Memory B cell (primary cell): ENCODE data around the gene CXCR6.
"Not testable (repeated sequence)": the region's sequence is repeated elsewhere in the genome, so short reads cannot be mapped to it uniquely, and the experiment has no call there.

Experiments
- ATAC-seq: fragments of 150-1000 bp; cut with Tn5 transposase; 2 replicates; pipeline ENCODE4 v1.10.0; 2021; ENCODE audit warnings: low read depth, mild to moderate bottlenecking, moderate library complexity
- DNase-seq, 2 donors: peaks; one replicate each; pipeline ENCODE4 v3.0.0; 2022; ENCODE audit warnings: low spot score in 2 of 2
- H3K27ac Mint-ChIP-seq: one replicate; pipeline ENCODE4 v1.8.0; 2022; ENCODE audit warnings: mild to moderate bottlenecking, moderate library complexity, mixed read lengths
- H3K27me3 Mint-ChIP-seq: one replicate; pipeline ENCODE4 v1.8.0; 2022; ENCODE audit warnings: mixed read lengths
- H3K36me3 Mint-ChIP-seq: one replicate; pipeline ENCODE4 v1.8.0; 2022; ENCODE audit warnings: mild to moderate bottlenecking, mixed read lengths
- H3K4me1 Mint-ChIP-seq: one replicate; pipeline ENCODE4 v1.8.0; 2022; ENCODE audit warnings: mixed read lengths
- H3K4me3 Mint-ChIP-seq: one replicate; pipeline ENCODE4 v1.8.0; 2022; ENCODE audit warnings: mild to moderate bottlenecking, moderate library complexity, mixed read lengths
- H3K9me3 Mint-ChIP-seq: one replicate; pipeline ENCODE4 v1.8.0; 2022; ENCODE audit warnings: mixed read lengths

The CXCR6 gene

DNA sequence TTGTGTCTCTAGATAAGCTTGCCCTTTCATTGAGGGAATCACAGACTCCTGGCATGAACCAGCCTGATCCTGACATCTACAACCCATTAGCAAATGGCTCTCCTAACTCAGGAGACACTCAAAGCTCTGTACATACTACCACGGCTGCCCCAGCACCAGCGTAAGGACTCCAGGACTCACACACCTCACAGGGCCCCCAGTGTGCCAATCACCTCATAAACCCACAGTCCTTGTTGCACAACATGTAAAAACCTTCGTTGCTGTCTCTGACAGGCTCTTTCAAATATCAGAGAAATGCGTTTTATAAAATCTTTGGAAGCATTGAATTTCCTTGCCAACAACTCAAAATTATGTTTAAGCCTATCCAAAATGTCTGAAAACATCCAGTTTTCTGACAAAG, 45.1 kb downstream of the CXCR6 start:
- no peak overlapping the region for H3K4me3 Mint-ChIP-seq
- no peaks in the 10 kb centered on the region for H3K27me3 Mint-ChIP-seq
- peaks cover 33% of the 10 kb centered on the region for H3K4me1 Mint-ChIP-seq
- no peak overlapping the region for H3K27ac Mint-ChIP-seq
- H3K9me3 Mint-ChIP-seq = no peaks in the 10 kb centered on the region
- DNase-seq (no peak), ATAC-seq (no peak)
- H3K36me3 Mint-ChIP-seq = peaks cover 2% of the 10 kb centered on the region

DNA sequence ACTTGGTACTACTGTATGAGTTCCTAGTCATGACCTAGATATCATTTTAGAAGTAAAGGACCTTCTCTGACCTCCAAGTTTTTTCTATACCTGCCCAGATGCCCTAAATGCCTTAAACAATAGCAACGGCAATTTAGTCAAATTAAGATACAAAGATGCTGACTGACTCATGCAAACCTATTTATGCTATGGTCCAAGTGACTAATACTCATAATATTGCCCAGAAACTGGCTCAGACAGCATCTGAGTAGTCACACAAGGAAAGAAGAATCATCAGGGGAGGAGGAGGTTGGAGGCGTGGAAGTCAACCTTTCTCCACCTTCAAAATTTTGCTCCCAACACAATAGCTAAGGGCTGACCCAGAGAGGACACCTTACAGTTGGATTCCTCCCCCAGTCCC, 45.5 kb downstream of the CXCR6 start:
- no peak overlapping the region for H3K27ac Mint-ChIP-seq
- H3K4me1 Mint-ChIP-seq = peaks cover 33% of the 10 kb centered on the region
- H3K27me3 Mint-ChIP-seq = no peaks in the 10 kb centered on the region
- no peak for ATAC-seq
- no peaks in the 10 kb centered on the region for H3K36me3 Mint-ChIP-seq
- no peak for DNase-seq
- no peak overlapping the region for H3K4me3 Mint-ChIP-seq
- H3K9me3 Mint-ChIP-seq = no peaks in the 10 kb centered on the region

DNA sequence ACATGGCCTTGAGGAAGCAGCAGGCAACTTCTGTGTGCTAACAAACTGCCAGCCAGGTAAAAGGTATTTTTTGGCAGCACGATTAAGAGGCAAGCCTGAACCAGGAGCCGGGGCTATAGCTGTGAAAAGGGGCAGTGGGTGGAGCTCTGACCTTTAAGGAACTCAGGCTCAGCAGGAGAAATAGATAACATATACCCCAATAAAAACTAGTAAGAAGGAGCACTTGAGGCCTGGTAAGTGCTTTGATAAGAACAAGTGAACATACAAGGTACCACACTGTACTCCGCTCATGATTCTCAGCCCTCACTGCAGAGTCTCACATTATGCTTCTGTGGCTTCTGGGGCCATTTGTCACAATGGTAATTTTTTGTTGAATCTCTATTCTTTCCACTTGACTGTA, 46.9 kb downstream of the CXCR6 start:
- no peak for ATAC-seq
- Mint-ChIP-seq H3K9me3 (no peaks in the 10 kb centered on the region), H3K4me3 (no peak overlapping the region), H3K27ac (no peak overlapping the region), H3K36me3 (no peaks in the 10 kb centered on the region), H3K4me1 (peaks cover 35% of the 10 kb centered on the region), H3K27me3 (no peaks in the 10 kb centered on the region)
- DNase-seq = no peak

DNA sequence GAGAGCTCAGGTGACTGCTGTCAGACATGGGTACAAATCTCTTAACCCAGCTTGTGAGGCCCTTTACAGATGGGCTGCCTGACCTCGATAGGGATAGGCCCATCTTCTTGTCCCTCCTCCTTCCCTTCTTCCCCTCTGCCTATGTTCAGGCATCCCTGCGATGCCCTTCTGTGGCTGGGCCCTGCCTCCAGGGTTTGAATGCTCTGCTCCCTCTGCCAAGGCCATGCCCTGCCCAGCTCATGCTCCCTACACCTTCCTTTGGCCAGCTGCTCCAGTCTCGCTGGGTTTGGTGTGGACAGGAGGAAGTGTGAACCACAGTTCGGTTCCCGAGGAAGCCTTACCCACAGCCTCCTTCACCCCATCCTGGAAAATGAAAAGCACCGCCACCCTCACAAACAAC, 48.1 kb downstream of the CXCR6 start:
- no peaks in the 10 kb centered on the region for H3K36me3 Mint-ChIP-seq
- no peaks in the 10 kb centered on the region for H3K27me3 Mint-ChIP-seq
- H3K9me3 Mint-ChIP-seq = no peaks in the 10 kb centered on the region
- no peak overlapping the region for H3K4me3 Mint-ChIP-seq
- no peak for ATAC-seq
- H3K4me1 Mint-ChIP-seq = peaks cover 36% of the 10 kb centered on the region
- DNase-seq = no peak
- H3K27ac Mint-ChIP-seq = no peak overlapping the region

DNA sequence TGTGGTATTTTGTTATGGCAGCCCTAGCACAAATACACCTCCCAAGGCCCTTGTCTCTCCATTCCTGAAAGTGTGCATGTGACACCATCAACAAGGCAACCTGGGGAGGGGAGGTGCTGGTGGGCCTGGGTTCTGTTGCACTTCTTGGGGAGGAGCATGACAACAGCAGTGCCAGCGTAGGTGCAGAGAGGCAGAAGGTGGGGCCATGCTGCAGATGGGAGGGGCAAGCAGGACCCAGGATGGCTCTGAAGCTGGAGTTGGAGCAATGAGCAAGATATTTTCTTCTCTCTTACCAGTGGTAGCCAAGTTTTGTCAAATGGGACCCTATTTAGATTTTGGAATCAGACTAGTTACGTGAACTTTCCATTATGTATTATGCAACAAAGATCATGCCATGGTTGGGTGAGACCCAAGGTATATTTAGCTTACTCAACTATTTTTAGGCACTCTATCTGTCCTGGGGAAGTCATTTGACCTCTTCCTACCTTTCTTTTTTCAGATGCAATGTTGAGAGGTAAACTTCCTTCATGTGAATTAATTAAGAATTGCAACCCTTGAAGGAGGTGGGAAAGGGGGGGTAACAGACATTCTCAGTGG, 49.0 kb downstream of the CXCR6 start:
- Mint-ChIP-seq H3K36me3 (no peaks in the 10 kb centered on the region), H3K9me3 (no peaks in the 10 kb centered on the region), H3K27ac (no peak overlapping the region), H3K27me3 (no peaks in the 10 kb centered on the region), H3K4me3 (no peak overlapping the region), H3K4me1 (peaks cover 35% of the 10 kb centered on the region)
- no peak for ATAC-seq
- DNase-seq = no peak

DNA sequence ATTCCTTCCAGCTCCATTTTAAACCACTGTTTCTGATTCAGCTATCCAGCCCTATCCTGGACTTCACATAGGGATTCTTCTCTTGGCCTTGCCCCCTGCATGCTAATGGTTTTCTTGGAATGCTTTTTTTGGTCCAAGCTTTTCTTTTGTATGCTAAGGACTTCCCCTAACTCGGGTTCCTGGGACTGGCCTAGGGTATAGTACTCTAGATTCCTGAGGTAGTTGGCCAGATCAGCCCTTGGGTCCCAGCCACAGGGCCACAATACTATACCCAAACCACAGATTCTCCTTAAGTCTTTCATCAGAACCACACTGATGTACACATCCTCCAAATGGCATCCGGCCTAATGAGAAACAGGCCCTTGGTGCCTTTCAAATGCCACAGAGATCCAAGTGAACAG, 49.6 kb downstream of the CXCR6 start:
- Mint-ChIP-seq H3K4me1 (peaks cover 32% of the 10 kb centered on the region), H3K9me3 (no peaks in the 10 kb centered on the region), H3K4me3 (no peak overlapping the region), H3K27ac (no peak overlapping the region), H3K36me3 (no peaks in the 10 kb centered on the region), H3K27me3 (no peaks in the 10 kb centered on the region)
- DNase-seq = no peak
- no peak for ATAC-seq

DNA sequence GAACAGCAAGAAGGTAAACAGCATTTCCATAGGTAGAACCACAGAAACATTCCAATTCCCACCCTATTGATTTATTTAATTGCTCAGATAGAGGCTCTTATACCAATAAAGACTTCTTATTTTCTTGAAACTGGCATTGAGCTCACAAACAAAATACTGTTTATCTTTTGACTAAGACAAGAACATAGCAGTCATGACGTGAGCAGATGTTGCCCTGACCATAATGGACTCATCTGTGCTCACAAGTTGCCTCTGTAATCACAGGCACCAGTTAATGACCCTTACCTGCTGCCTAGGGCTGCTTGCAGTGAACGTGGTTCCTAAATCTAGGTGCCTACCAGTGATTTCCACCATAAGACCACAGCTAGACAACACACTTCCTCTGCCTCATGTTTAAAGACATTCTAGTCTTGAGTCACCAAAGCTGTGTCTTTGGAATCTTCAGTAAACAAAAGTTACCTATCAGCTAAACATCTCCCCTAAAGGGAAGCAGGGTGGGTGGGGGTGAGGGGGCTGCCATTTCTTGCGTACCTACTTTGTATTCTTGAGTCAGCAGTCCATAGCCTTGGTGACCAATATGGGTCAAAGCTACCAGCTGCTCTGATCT, 50.3 kb downstream of the CXCR6 start:
- DNase-seq (no peak), ATAC-seq (no peak)
- H3K9me3 Mint-ChIP-seq = no peaks in the 10 kb centered on the region
- no peaks in the 10 kb centered on the region for H3K36me3 Mint-ChIP-seq
- no peak overlapping the region for H3K4me3 Mint-ChIP-seq
- no peak overlapping the region for H3K27ac Mint-ChIP-seq
- H3K4me1 Mint-ChIP-seq = peaks cover 29% of the 10 kb centered on the region
- H3K27me3 Mint-ChIP-seq = no peaks in the 10 kb centered on the region

DNA sequence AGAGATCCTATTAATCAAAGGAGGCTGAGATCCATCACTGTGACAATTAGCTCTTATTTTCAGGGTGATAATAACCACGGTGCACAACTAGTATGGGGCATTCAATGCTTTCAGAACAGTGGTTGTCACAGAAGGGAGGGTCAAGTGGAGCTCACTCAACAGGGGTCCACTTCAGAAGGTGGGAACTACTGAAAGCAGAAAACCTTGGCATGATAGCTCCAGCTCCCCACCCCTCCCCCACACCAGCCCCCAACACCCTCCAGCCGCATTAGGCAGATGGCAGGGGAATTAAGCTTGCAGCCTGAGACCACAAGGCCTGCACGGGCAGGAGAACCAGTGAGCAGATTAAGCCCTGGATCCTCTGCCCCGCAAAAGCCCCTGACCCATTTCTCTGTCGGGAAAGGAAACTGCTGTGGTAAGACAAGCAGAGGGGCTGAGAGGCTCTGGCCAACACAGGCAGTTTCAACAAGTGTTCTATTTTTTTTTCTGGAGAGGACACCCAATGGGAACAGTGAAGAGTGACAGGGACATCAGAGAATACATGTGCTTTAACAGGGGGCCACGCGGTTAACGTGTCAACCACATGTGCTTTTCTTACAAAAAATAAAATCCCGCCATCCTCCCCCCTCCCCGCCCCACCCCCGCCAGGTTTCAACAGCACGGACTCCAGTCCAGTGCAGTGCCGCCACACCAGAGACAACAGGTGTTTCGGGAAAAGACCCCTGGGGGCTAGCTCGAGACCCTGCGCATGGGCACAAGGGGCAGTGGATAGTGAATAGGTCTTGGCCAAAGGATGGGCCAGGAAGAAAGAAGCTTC, 51.4 kb downstream of the CXCR6 start:
- H3K4me3 Mint-ChIP-seq = peak overlapping the region; percentile 88
- peaks cover 25% of the 10 kb centered on the region for H3K4me1 Mint-ChIP-seq
- ATAC-seq (no peak), DNase-seq (no peak)
- no peaks in the 10 kb centered on the region for H3K27me3 Mint-ChIP-seq
- H3K27ac Mint-ChIP-seq = peak overlapping the region; percentile 47
- H3K36me3 Mint-ChIP-seq = no peaks in the 10 kb centered on the region
- H3K9me3 Mint-ChIP-seq = no peaks in the 10 kb centered on the region

DNA sequence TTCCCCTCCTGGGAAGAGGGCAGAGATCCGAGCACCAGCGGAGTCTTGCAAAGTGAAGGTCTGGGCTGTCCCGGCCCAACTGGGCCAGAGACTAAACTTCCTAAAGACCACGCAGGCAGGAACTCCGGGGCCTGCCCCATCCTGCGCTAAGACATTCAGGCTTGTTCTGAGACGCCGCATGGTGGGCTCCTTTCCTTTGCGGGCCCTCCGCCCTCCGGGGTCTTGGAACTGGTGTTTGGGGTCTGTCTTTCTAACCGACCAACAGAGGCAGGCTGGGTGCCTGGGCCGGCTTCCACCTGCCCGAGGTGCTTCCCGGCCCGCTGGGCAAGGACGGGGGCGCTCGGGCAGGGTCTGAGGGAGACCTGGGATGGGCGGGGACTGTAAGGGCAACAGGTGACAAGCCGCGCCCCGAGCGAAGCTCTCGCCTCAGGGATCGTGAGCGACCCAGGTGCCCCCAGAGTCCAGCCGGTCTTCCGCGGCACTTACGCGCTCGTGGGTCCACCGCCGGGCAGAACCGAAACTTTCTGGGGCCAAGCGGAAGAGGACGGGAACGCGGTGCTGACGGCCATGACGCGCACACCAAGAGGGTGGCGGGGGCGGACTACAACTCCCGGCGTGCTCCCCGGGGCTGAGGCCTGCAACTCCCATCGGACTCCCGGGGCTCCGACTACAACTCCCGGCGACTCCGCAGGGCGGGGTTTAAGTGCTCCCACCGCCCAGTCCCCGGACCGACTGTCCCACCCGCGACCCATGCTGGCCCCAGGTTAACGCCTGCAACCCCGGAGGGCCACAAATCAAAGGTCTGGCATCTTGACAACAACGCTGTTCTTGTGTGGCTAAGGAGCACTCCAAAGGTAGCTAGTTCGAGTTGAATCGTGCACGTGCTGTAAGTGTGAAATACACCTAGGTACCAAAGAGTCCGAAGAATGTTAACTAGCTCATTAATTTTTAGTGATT, 52.2 kb downstream of the CXCR6 start, which contains the start of gene FYCO1:
Gene FYCO1 (minus strand): TSS at position 589 of the 957 bp plus-strand sequence. CDS start 10,914 bp downstream, outside the sequence.
- H3K27me3 Mint-ChIP-seq = peaks cover under 1% of the 10 kb centered on the region
- peak; percentile 72 to 81 for DNase-seq
- ATAC-seq = peak; percentile 96
- peaks cover 22% of the 10 kb centered on the region for H3K4me1 Mint-ChIP-seq
- H3K27ac Mint-ChIP-seq = peak within 1 kb of the TSS; percentile 73
- no peaks in the 10 kb centered on the region for H3K9me3 Mint-ChIP-seq
- H3K4me3 Mint-ChIP-seq = peak within 1 kb of the TSS; percentile 88
- H3K36me3 Mint-ChIP-seq = no peaks in the 10 kb centered on the region

DNA sequence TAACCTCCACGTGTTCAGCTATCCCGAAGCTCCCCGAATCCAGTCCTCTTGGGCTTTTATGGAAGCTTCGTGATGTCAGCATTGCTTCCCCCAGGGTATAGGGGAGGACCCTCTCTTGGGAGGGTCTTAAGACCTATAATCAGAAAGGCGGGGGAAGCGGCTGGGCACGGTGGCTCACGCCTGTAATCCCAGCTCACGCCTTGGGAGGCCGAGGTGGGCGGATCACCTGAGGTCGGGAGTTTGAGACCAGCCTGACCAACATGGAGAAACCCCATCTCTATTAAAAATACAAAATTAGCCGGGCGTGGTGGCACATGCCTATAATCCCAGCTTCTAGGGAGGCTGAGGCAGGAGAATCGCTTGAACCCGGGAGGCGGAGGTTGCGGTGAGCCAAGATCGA, 54.2 kb downstream of the CXCR6 start:
- not testable (repeated sequence) for H3K27me3 Mint-ChIP-seq, H3K36me3 Mint-ChIP-seq, H3K27ac Mint-ChIP-seq, H3K4me3 Mint-ChIP-seq, H3K9me3 Mint-ChIP-seq, DNase-seq, ATAC-seq
- H3K4me1 Mint-ChIP-seq = peaks cover 15% of the 10 kb centered on the region

DNA sequence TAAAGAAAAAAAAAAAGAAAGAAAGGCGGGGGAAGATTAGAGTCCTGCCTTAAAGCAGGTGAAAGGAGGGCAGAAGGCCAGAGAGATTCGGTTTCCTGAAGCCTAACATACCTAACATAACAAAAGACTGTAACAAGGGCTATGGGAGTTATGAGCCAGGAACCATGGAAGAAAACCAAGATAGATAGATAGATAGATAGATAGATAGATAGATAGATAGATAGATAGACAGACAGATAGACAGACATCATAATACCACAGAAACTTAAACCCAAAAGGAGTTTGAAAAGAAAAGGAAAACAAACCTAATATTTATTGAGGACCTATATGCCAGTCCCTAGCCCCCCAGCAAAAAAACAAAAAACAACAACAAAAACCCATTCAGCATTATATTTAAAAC, 54.7 kb downstream of the CXCR6 start:
- no peaks in the 10 kb centered on the region for H3K36me3 Mint-ChIP-seq
- no peak overlapping the region for H3K27ac Mint-ChIP-seq
- no peaks in the 10 kb centered on the region for H3K9me3 Mint-ChIP-seq
- ATAC-seq = no peak
- peaks cover 12% of the 10 kb centered on the region for H3K4me1 Mint-ChIP-seq
- H3K4me3 Mint-ChIP-seq = no peak overlapping the region
- H3K27me3 Mint-ChIP-seq = peaks cover 2% of the 10 kb centered on the region
- no peak for DNase-seq
